ENCODE measurements around the gene FKRP. TPM values are rescaled to one million over a fixed set of nuclear protein-coding genes. Genes with fewer than 3 reads are reported as not detected.

The FKRP gene, protein sequence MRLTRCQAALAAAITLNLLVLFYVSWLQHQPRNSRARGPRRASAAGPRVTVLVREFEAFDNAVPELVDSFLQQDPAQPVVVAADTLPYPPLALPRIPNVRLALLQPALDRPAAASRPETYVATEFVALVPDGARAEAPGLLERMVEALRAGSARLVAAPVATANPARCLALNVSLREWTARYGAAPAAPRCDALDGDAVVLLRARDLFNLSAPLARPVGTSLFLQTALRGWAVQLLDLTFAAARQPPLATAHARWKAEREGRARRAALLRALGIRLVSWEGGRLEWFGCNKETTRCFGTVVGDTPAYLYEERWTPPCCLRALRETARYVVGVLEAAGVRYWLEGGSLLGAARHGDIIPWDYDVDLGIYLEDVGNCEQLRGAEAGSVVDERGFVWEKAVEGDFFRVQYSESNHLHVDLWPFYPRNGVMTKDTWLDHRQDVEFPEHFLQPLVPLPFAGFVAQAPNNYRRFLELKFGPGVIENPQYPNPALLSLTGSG
- total RNA-seq, result 10 to 100 TPM; 19.1 to 23.3 (median 19.8) TPM
- 11.5 TPM for total RNA-seq (2013)

DNA sequence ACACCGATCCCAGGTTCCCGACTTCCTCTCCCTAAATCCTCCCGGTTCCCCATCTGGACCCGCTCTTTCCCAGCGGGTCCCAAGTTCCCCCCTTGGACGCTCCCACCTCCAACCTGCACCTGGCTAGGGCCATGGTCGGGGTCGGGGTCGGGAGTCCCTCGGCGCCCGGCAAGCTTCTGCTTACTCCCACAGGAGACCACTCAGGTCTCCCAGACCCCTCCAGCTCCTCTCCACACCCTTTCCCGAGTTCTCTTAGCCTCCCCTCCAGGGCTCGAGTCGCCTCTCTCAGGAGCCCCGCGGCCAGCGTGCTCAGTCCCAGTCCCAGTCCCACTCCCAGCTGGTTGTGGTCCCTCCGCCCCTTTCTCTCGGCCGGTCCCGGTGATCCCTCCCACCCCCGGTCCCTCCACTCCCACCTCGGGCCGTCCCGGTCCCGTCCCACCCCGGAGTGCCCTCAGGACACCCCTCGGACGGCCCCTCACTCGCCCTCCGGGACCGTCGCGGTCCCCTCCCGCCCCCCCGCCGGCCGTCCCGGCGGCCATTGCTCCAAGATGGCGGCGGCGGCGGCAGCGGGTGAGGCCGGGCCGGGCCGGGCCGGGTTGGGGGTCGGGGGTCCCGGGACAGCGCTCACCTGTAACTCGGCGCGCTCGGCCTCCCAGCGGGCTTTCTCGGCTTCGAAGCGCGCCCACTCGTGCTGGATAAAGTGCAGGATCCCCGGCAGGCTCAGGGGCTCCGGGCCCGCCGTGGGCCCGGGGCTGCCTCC, at the start of gene FKRP:
Gene FKRP (plus strand): TSS at position 537 of the 760 bp plus-strand sequence. CDS start 9,394 bp downstream, outside the sequence.
- ATAC-seq (peak; percentile 60 to 68 (median 65)), DNase-seq (peak; percentile 46 to 50)
- peaks cover 38 to 55% of the 10 kb centered on the region in 2 donors for H3K4me1 Mint-ChIP-seq
- no peaks in the 10 kb centered on the region for H3K36me3 Mint-ChIP-seq
- no peaks in the 10 kb centered on the region for H3K9me3 Mint-ChIP-seq
- WGBS (ENCODE audit: insufficient coverage), result under 1% methylated on average over 66 of the region's 68 CpGs
- Histone ChIP-seq H3K36me3 (ENCODE audit: control insufficient read depth, insufficient read depth, low read length) (peaks cover 2% of the 10 kb centered on the region), H3K27ac (ENCODE audit: low read length) (peak within 1 kb of the TSS; percentile 64), H3K27me3 (ENCODE audit: control insufficient read depth, insufficient read depth, low read length) (no peaks in the 10 kb centered on the region), H3K9me3 (ENCODE audit: control insufficient read depth, insufficient read depth, low read length) (no peaks in the 10 kb centered on the region), H3K4me3 (ENCODE audit: low read length) (peak within 1 kb of the TSS; percentile 75), H3K4me1 (ENCODE audit: control insufficient read depth, insufficient read depth, low read length) (peaks cover 30% of the 10 kb centered on the region)
- H3K27me3 Mint-ChIP-seq (ENCODE audit: low read depth in 2 of 2), result no peaks in the 10 kb centered on the region
- peak within 1 kb of the TSS; percentile 70 to 88 for H3K27ac Mint-ChIP-seq
- TF ChIP-seq, protein P1, sequence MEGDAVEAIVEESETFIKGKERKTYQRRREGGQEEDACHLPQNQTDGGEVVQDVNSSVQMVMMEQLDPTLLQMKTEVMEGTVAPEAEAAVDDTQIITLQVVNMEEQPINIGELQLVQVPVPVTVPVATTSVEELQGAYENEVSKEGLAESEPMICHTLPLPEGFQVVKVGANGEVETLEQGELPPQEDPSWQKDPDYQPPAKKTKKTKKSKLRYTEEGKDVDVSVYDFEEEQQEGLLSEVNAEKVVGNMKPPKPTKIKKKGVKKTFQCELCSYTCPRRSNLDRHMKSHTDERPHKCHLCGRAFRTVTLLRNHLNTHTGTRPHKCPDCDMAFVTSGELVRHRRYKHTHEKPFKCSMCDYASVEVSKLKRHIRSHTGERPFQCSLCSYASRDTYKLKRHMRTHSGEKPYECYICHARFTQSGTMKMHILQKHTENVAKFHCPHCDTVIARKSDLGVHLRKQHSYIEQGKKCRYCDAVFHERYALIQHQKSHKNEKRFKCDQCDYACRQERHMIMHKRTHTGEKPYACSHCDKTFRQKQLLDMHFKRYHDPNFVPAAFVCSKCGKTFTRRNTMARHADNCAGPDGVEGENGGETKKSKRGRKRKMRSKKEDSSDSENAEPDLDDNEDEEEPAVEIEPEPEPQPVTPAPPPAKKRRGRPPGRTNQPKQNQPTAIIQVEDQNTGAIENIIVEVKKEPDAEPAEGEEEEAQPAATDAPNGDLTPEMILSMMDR (IDR thresholded peaks at IDR 0.05), result no peak
- intact Hi-C loops (cut with micrococcal nuclease), result no loop called here
- peak within 1 kb of the TSS; percentile 93 for H3K4me3 Mint-ChIP-seq

- Histone ChIP-seq H3K27ac (ENCODE audit: low read length) (no peak overlapping the region), H3K9me3 (ENCODE audit: control insufficient read depth, insufficient read depth, low read length) (no peaks in the 10 kb centered on the region), H3K36me3 (ENCODE audit: control insufficient read depth, insufficient read depth, low read length) (peaks cover 91% of the 10 kb centered on the region), H3K27me3 (ENCODE audit: control insufficient read depth, insufficient read depth, low read length) (no peaks in the 10 kb centered on the region), H3K4me3 (ENCODE audit: low read length) (no peak overlapping the region), H3K4me1 (ENCODE audit: control insufficient read depth, insufficient read depth, low read length) (no peaks in the 10 kb centered on the region)
- intact Hi-C loops (cut with micrococcal nuclease), result no loop called here
- Mint-ChIP-seq H3K27me3 (ENCODE audit: low read depth in 2 of 2) (no peaks in the 10 kb centered on the region), H3K36me3 (peaks cover 14% of the 10 kb centered on the region), H3K4me3 (no peak overlapping the region), H3K27ac (no peak overlapping the region), H3K9me3 (no peaks in the 10 kb centered on the region), H3K4me1 (peaks cover 0 to 5% of the 10 kb centered on the region in 2 donors)
- no peak for DNase-seq
- WGBS (ENCODE audit: insufficient coverage), result 97% methylated on average over 9 of the region's 9 CpGs
- TF ChIP-seq, protein P1 (IDR thresholded peaks at IDR 0.05), result no peak
- ATAC-seq, result no peak
Observed at GRCh38 chr19:46696866-46697203, 49.0 kb upstream of the FKRP start.

GRCh38 chr19:46697204-46697960, 48.5 kb upstream of the FKRP start:
- DNase-seq (no peak), ATAC-seq (peak; percentile 33 to 61 (median 50))
- no peak overlapping the region for H3K27ac Mint-ChIP-seq
- H3K27ac ChIP-seq (ENCODE audit: low read length), result no peak overlapping the region
- no peak overlapping the region for H3K4me3 Mint-ChIP-seq
- H3K4me1 ChIP-seq (ENCODE audit: control insufficient read depth, insufficient read depth, low read length), result no peaks in the 10 kb centered on the region
- H3K36me3 Mint-ChIP-seq, result peaks cover 14% of the 10 kb centered on the region
- no peaks in the 10 kb centered on the region for H3K9me3 Mint-ChIP-seq
- H3K27me3 ChIP-seq (ENCODE audit: control insufficient read depth, insufficient read depth, low read length), result no peaks in the 10 kb centered on the region
- peaks cover 91% of the 10 kb centered on the region for H3K36me3 ChIP-seq (ENCODE audit: control insufficient read depth, insufficient read depth, low read length)
- no peaks in the 10 kb centered on the region for H3K27me3 Mint-ChIP-seq (ENCODE audit: low read depth in 2 of 2)
- 90% methylated on average over 39 of the region's 39 CpGs for WGBS (ENCODE audit: insufficient coverage)
- TF ChIP-seq, protein P1 (IDR thresholded peaks at IDR 0.05), result no peak
- no peaks in the 10 kb centered on the region for H3K9me3 ChIP-seq (ENCODE audit: control insufficient read depth, insufficient read depth, low read length)
- intact Hi-C loops (cut with micrococcal nuclease), result no loop called here
- peaks cover 0 to 5% of the 10 kb centered on the region in 2 donors for H3K4me1 Mint-ChIP-seq
- no peak overlapping the region for H3K4me3 ChIP-seq (ENCODE audit: low read length)
